GM13976 (cell line): ENCODE results near the gene ATOH1.

Experiments used
- DNase-seq: peaks from one replicate; pipeline ENCODE4 v3.0.0; 2012; ENCODE audit warnings: low spot score
- in situ Hi-C: fragments of 300-500 bp; cut with MboI; formaldehyde crosslinking; loops from one replicate; pipeline ENCODE4 v1.12.0; 2022; ENCODE audit warnings: low sequenced_read_pairs, mixed read lengths, inconsistent platforms; ENCODE audit not compliant: unreplicated experiment
- TF ChIP-seq, protein P1 (sequence below): IDR thresholded peaks from 2 replicates; pipeline ENCODE4 v1.5.1; 2012; ENCODE audit warnings: borderline replicate concordance, mild to moderate bottlenecking; ENCODE audit not compliant: insufficient read depth; ENCODE audit errors: extremely low read depth, missing control alignments, control extremely low read depth

ATOH1 gene

GRCh38 chr4:93878566-93878965 is 50.0 kb downstream of the ATOH1 start:
- in situ Hi-C loops = no loop called here
- TF ChIP-seq, protein P1, sequence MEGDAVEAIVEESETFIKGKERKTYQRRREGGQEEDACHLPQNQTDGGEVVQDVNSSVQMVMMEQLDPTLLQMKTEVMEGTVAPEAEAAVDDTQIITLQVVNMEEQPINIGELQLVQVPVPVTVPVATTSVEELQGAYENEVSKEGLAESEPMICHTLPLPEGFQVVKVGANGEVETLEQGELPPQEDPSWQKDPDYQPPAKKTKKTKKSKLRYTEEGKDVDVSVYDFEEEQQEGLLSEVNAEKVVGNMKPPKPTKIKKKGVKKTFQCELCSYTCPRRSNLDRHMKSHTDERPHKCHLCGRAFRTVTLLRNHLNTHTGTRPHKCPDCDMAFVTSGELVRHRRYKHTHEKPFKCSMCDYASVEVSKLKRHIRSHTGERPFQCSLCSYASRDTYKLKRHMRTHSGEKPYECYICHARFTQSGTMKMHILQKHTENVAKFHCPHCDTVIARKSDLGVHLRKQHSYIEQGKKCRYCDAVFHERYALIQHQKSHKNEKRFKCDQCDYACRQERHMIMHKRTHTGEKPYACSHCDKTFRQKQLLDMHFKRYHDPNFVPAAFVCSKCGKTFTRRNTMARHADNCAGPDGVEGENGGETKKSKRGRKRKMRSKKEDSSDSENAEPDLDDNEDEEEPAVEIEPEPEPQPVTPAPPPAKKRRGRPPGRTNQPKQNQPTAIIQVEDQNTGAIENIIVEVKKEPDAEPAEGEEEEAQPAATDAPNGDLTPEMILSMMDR = no peak
- DNase-seq = no peak

DNA sequence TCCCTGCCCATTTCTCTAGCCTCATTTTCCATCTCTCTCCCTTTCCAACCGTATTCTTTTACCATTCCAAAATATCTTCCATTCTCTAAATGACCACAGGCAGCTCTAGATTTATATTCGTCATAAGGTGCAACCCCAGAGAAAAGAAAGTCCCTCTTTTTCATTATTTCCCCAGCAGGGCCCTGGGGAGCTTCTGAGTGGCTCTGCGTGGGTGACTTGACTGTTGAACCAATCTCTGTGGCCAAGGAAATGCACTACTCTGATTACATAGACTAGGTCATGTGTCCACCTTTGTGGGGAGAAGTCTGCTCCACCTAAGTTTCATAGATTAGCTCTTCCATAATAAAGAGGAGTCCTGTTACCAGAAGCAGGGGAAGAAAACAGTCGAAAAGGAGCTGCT is 51.4 kb downstream of the ATOH1 start:
- DNase-seq = peak; percentile 18
- TF ChIP-seq, protein P1 = no peak
- in situ Hi-C loops = no loop called here
